Right cardiac atrium (tissue), 5 donors: ENCODE measurements around the gene EIF2AK3. TPM values are rescaled to one million over a fixed set of nuclear protein-coding genes. Genes with fewer than 3 reads are reported as not detected.

Source experiments
- ATAC-seq, 2 donors: fragments of 200-7000 bp; cut with Tn5 transposase; one replicate each; pipeline versions ENCODE4 v1.8.0 to v1.9.1; 2020; ENCODE audit warnings: moderate library complexity in 2 of 2, mild to moderate bottlenecking in 1 of 2
- DNase-seq, 3 donors: peaks; one replicate each; pipeline ENCODE4 v3.0.0-alpha.2; 2020
- H3K27ac ChIP-seq: one replicate; pipeline ENCODE4 v1.5.1; 2013; ENCODE audit warnings: mild to moderate bottlenecking, low read length, control low read depth, moderate library complexity
- H3K27me3 ChIP-seq: one replicate; pipeline ENCODE4 v1.6.1; 2013; ENCODE audit not compliant: control insufficient read depth, insufficient read depth
- H3K4me1 ChIP-seq: one replicate; pipeline ENCODE4 v1.6.1; 2013; ENCODE audit warnings: low read length; ENCODE audit not compliant: control insufficient read depth, insufficient read depth
- H3K4me3 ChIP-seq: one replicate; pipeline ENCODE4 v1.5.1; 2013; ENCODE audit warnings: low read length, control low read depth
- H3K9me3 ChIP-seq: one replicate; pipeline ENCODE4 v1.6.1; 2013; ENCODE audit warnings: low read length; ENCODE audit not compliant: control insufficient read depth
- WGBS: extraction: QIAGEN DNeasy Blood & Tissue Kit; methylation state at CpG from one replicate; pipeline ENCODE4 v1.1.7; 2013; 5-methylcytosine and 5-hydroxymethylcytosine counted together
- intact Hi-C, 4 donors: fragments of 100-400 bp; cut with DNase I; formaldehyde crosslinking; loops; one replicate each; pipeline versions ENCODE4 v1.11.0 to v1.14.0; 2022 to 2023
- polyA plus RNA-seq: library from polyadenylated mRNA; stranded (reverse); fragments of 200-250 nt; gene quantifications from one replicate; pipeline ENCODE4 v1.2.3, GENCODE V29; 2013
- total RNA-seq, 4 donors: library from RNA; stranded (reverse); fragmentation: NEBNext Ultra II Directional; extraction: Animal tissue kit (Norgen Biotek cat#: 25700); gene quantifications; one replicate each; pipeline ENCODE4 v1.2.1, GENCODE V29; 2021
- donor health status: healthy with polysubstance abuse.
- donor health status: DM: no; HTN: yes; CAD: no.
- donor health status: DM: no; HTN: no; CAD: no.
- donor health status: DM: no; HTN: yes; CAD: no; lungs with severe emphysema.
- donor health status: DM: yes; HTN: yes; CAD: no.

The EIF2AK3 gene
- total and polyA plus RNA-seq, 5 donors, result 3.9 to 13.6 (median 8.7) TPM

DNA sequence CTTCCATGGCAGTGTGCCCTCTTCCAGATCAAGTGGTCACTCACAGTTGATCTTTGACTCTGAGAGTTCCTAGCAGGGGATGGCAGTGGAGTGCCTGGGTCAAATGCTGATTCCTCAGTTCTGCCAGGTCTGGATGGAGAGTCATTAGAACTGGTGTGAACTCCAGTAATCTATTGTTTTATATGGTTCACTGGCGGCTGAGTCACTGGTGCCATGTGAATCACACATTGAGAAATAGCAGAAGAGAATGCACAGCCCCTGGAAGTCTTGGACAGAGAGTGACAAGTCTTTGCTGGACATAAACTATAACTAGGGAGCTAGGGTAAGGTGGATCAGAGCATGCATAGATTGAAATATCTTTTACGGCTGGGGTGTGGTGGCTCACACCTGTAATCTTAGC is 86.9 kb downstream of the EIF2AK3 start:
- no peaks in the 10 kb centered on the region for H3K27me3 ChIP-seq
- no peak overlapping the region for H3K4me3 ChIP-seq
- no peak overlapping the region for H3K27ac ChIP-seq
- ATAC-seq (no peak), DNase-seq (no peak)
- 90% methylated on average over 2 of the region's 2 CpGs for WGBS
- H3K9me3 ChIP-seq, result no peaks in the 10 kb centered on the region
- no peaks in the 10 kb centered on the region for H3K4me1 ChIP-seq
- intact Hi-C loops, result no loop called here

DNA sequence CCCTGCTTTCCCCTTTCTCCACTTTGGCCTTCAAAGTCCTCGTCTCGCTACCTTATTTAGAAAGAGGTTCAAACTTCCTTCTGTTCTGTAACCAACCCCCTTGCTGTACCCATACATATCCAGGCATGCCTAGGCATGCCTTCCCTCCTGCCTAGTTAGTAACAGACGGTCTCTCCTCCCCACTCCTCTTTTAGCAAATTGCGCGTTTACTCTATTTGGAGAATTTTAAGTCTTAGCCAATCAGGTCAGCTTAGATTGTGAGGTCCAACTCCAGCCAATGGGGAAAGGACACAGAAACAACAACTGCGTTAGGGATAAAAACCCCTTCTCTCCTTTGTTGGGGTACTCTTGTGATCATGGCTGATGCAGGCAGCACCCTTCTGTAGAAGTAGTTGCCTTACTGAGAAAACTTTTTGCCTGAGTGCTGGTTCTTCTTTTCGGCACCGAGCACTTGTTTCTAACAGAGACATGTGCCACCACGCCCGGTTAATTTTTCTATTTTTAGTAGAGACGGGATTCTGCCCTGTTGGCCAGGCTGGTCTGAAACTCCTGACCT is 88.8 kb downstream of the EIF2AK3 start:
- Histone ChIP-seq H3K4me3 (no peak overlapping the region), H3K27ac (no peak overlapping the region), H3K4me1 (no peaks in the 10 kb centered on the region), H3K27me3 (no peaks in the 10 kb centered on the region), H3K9me3 (no peaks in the 10 kb centered on the region)
- DNase-seq (no peak), ATAC-seq (no peak)
- intact Hi-C loops, result no loop called here
- 89% methylated on average over 11 of the region's 11 CpGs for whole genome bisulfite sequencing

DNA sequence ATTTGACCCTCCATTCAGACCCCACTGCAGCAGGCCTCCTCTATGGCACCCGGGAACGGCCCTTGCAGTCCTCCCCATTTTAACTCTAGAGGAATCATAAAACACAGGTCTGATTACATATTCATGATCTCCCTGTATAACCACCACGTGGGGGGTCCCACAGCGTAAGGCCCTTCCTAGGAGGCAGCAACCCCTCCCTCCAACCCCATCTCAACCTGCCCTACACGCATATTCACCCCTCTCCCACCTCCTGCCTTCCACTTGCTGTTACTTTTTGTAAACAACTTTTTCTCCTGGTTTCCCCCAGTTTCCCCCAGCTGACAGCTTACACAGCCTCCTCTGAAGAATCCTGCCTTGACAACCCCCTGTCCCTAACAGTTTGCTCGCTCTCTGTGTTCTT is 89.6 kb downstream of the EIF2AK3 start:
- Histone ChIP-seq H3K9me3 (no peaks in the 10 kb centered on the region), H3K27me3 (no peaks in the 10 kb centered on the region), H3K27ac (no peak overlapping the region), H3K4me1 (no peaks in the 10 kb centered on the region), H3K4me3 (no peak overlapping the region)
- WGBS, result 61% methylated on average over 6 of the region's 6 CpGs
- DNase-seq (no peak), ATAC-seq (no peak)
- intact Hi-C loops, result no loop called here

DNA sequence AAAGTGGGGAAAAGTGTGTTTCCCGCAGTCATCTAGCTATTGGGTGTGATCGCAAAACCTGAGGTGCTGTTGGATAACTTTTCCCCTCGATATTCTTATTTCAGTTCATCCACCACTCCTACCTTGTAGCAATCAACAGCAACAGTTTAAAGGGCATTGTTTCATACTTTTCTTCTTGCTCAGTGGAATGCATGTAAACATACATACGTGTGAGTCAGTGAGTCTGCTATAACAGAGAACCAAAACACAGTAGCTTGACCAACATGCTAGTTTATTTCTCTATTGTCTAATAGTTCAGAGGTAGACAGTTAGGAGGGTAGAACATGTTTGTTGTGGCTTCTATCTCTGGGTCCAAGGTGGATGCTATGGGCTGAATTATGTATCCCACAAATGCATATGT is 97.2 kb downstream of the EIF2AK3 start:
- 93% methylated on average over 4 of the region's 4 CpGs for WGBS
- ATAC-seq, result no peak

DNA sequence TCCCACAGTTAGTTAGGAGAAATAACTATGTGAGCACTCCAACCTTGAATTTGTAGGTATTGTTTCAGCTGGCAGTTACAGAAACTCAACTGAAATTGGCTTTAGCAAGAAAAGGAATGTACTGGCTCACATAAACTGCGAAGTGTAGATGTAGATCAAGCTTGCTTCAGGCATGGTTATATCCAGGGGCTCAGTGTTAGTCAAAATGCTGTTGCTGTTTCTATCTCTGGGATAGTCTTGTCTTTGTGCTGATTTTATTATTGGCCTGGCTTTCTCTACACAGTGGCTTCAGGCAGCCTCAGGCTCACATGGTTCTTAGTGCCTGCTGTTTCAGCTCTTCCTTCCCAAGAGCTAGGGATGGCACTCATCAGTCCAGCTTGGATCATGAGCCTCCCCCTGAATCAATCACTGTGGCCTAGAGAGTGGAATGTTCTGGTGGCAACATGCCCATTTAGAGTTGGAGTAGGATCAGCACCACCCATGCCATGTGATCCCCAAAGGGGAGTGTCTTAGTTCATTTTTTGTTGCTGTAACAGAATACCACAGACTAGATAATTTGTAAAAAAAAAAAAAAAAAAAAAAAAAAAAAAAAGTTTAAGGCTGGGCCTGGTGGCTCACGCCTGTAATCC is 105.7 kb downstream of the EIF2AK3 start:
- intact Hi-C loops, result no loop called here
- 83% methylated on average over 2 of the region's 2 CpGs for WGBS
- no peak overlapping the region for H3K27ac ChIP-seq
- no peak overlapping the region for H3K4me3 ChIP-seq
- no peaks in the 10 kb centered on the region for H3K27me3 ChIP-seq
- H3K4me1 ChIP-seq, result no peaks in the 10 kb centered on the region
- ATAC-seq (no peak), DNase-seq (no peak)
- no peaks in the 10 kb centered on the region for H3K9me3 ChIP-seq

More for the DNA sequence above, 97.2 kb downstream of the EIF2AK3 start:
- Histone ChIP-seq H3K27me3 (no peaks in the 10 kb centered on the region), H3K4me1 (no peaks in the 10 kb centered on the region), H3K27ac (no peak overlapping the region), H3K9me3 (no peaks in the 10 kb centered on the region), H3K4me3 (no peak overlapping the region)
- intact Hi-C loops, result no loop called here
- no peak for DNase-seq

DNA sequence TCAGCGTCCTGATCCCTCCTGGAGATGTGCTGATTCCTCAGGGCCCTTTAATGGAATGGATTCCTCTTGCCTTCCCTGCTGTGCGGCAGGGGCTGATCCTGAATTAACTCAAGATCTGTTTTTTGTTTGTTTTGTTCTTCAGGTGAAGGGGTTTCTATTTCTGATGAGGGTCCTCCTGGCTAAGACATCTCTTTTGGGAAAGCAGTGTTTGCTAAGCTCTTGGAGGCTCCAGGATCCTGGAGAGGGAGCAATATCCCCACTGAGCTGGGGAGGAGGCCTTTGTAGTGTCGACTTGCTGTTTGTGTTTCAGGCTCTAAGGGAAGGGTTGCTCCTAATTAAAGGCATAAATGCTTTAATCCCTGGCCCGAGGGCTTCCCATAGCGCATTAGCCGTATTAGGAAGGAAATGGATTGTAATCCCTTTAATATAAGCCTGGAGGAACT is 109.5 kb downstream of the EIF2AK3 start:
- ATAC-seq (no peak), DNase-seq (no peak)
- intact Hi-C loops, result no loop called here
- H3K9me3 ChIP-seq, result no peaks in the 10 kb centered on the region
- H3K4me1 ChIP-seq, result no peaks in the 10 kb centered on the region
- no peak overlapping the region for H3K4me3 ChIP-seq
- 47% methylated on average over 6 of the region's 6 CpGs for WGBS
- no peaks in the 10 kb centered on the region for H3K27me3 ChIP-seq
- H3K27ac ChIP-seq, result no peak overlapping the region

Other genes starting within 250 kb of the EIF2AK3 start
- not detected for gene FOXI3, start 174.8 kb downstream of the EIF2AK3 start, total RNA-seq
- gene FOXI3, start 174.8 kb downstream of the EIF2AK3 start, polyA plus RNA-seq, result not detected
- gene RPIA, start 64.2 kb upstream of the EIF2AK3 start, total RNA-seq, result 10 to 100 TPM in 3 of 4 donors, 1 to 10 TPM in 1; 9.1 to 15.4 (median 11.4) TPM
- gene RPIA, start 64.2 kb upstream of the EIF2AK3 start, polyA plus RNA-seq, result 13.5 TPM